Right cardiac atrium (tissue), 5 donors: ENCODE data around the gene MFAP3. TPM values are rescaled to one million over a fixed set of nuclear protein-coding genes. Genes with fewer than 3 reads are reported as not detected.
"Not testable (repeated sequence)": the region's sequence is repeated elsewhere in the genome, so short reads cannot be mapped to it uniquely, and the experiment has no call there.

Source experiments
- ATAC-seq, 2 donors: fragments of 200-7000 bp; cut with Tn5 transposase; one replicate each; pipeline versions ENCODE4 v1.8.0 to v1.9.1; 2020; ENCODE audit warnings: moderate library complexity in 2 of 2, mild to moderate bottlenecking in 1 of 2
- DNase-seq, 3 donors: peaks; one replicate each; pipeline ENCODE4 v3.0.0-alpha.2; 2020
- H3K27ac ChIP-seq: one replicate; pipeline ENCODE4 v1.5.1; 2013; ENCODE audit warnings: mild to moderate bottlenecking, low read length, control low read depth, moderate library complexity
- H3K27me3 ChIP-seq: one replicate; pipeline ENCODE4 v1.6.1; 2013; ENCODE audit not compliant: control insufficient read depth, insufficient read depth
- H3K4me1 ChIP-seq: one replicate; pipeline ENCODE4 v1.6.1; 2013; ENCODE audit warnings: low read length; ENCODE audit not compliant: control insufficient read depth, insufficient read depth
- H3K4me3 ChIP-seq: one replicate; pipeline ENCODE4 v1.5.1; 2013; ENCODE audit warnings: low read length, control low read depth
- H3K9me3 ChIP-seq: one replicate; pipeline ENCODE4 v1.6.1; 2013; ENCODE audit warnings: low read length; ENCODE audit not compliant: control insufficient read depth
- WGBS: extraction: QIAGEN DNeasy Blood & Tissue Kit; methylation state at CpG from one replicate; pipeline ENCODE4 v1.1.7; 2013; 5-methylcytosine and 5-hydroxymethylcytosine counted together
- intact Hi-C, 4 donors: fragments of 100-400 bp; cut with DNase I; formaldehyde crosslinking; loops; one replicate each; pipeline versions ENCODE4 v1.11.0 to v1.14.0; 2022 to 2023
- polyA plus RNA-seq: library from polyadenylated mRNA; stranded (reverse); fragments of 200-250 nt; gene quantifications from one replicate; pipeline ENCODE4 v1.2.3, GENCODE V29; 2013
- total RNA-seq, 4 donors: library from RNA; stranded (reverse); fragmentation: NEBNext Ultra II Directional; extraction: Animal tissue kit (Norgen Biotek cat#: 25700); gene quantifications; one replicate each; pipeline ENCODE4 v1.2.1, GENCODE V29; 2021
- donor health status: healthy with polysubstance abuse.
- donor health status: DM: no; HTN: yes; CAD: no.
- donor health status: DM: no; HTN: no; CAD: no.
- donor health status: DM: no; HTN: yes; CAD: no; lungs with severe emphysema.
- donor health status: DM: yes; HTN: yes; CAD: no.

MFAP3 gene
- total and polyA plus RNA-seq, 5 donors: 4.8 to 32.7 (median 29.3) TPM

DNA sequence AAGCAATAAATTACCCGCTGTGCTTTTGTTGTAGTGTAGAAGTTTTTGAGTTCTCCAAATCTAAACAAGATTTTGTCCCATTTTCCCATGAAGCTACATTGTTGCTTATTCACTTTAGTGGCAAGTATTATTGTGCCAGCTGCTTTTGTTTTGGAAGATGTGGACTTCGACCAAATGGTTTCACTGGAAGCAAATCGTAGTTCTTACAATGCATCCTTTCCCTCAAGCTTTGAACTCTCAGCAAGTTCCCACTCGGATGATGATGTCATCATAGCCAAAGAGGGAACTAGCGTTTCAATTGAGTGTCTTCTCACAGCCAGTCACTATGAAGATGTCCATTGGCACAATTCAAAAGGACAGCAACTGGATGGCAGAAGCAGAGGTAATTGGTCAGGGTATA lies 10.9 kb downstream of the MFAP3 start:
- Histone ChIP-seq H3K27me3 (no peaks in the 10 kb centered on the region), H3K27ac (no peak overlapping the region), H3K4me3 (no peak overlapping the region), H3K9me3 (no peaks in the 10 kb centered on the region), H3K4me1 (peaks cover 3% of the 10 kb centered on the region)
- intact Hi-C loops: no loop called here
- DNase-seq (no peak), ATAC-seq (no peak)
- WGBS: 77% methylated on average over 5 of the region's 5 CpGs

DNA sequence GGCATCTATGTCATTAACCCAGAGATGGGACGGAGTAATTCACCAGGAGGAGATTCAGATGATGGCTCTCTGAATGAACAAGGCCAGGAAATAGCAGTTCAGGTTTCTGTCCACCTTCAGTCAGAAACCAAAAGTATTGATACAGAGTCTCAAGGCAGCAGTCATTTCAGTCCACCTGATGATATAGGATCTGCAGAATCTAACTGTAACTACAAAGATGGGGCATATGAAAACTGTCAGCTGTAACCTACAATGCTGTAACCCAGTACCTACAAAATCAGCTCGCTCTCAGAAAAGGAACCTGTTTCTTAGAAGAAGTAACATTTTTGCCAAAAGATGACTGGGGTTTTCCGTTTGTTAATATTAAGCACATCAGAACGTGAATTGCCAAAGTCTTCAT lies 14.7 kb downstream of the MFAP3 start:
- intact Hi-C loops: no loop called here
- no peak for ATAC-seq
- DNase-seq: no peak
- H3K9me3 ChIP-seq: no peaks in the 10 kb centered on the region
- peaks cover 11% of the 10 kb centered on the region for H3K4me1 ChIP-seq
- H3K27ac ChIP-seq: no peak overlapping the region
- H3K4me3 ChIP-seq: no peak overlapping the region
- 90% methylated on average over 4 of the region's 4 CpGs for WGBS
- no peaks in the 10 kb centered on the region for H3K27me3 ChIP-seq

DNA sequence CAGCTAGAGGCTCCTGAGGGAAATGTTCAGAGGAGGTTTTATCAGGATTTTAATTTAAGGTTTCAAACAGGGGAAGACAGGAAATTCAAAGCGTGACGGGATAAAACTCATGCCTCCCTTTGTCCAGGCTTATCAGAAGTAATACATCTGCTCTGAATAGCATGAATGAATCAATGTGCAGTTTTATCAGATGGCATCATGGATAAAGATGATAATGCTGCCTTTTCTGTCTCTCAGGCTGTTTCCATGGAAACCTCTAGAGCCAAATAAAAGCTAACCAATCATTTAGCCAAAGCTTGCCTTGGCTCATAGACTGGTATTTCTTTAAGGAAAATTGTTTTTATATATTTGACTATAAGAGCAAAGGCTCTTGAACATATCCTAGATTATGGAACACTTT lies 16.4 kb downstream of the MFAP3 start:
- 74% methylated on average over 2 of the region's 2 CpGs for WGBS
- Histone ChIP-seq H3K4me1 (peaks cover 14% of the 10 kb centered on the region), H3K9me3 (no peaks in the 10 kb centered on the region), H3K27ac (no peak overlapping the region), H3K27me3 (no peaks in the 10 kb centered on the region), H3K4me3 (no peak overlapping the region)
- ATAC-seq: no peak
- intact Hi-C loops: no loop called here
- DNase-seq: no peak

DNA sequence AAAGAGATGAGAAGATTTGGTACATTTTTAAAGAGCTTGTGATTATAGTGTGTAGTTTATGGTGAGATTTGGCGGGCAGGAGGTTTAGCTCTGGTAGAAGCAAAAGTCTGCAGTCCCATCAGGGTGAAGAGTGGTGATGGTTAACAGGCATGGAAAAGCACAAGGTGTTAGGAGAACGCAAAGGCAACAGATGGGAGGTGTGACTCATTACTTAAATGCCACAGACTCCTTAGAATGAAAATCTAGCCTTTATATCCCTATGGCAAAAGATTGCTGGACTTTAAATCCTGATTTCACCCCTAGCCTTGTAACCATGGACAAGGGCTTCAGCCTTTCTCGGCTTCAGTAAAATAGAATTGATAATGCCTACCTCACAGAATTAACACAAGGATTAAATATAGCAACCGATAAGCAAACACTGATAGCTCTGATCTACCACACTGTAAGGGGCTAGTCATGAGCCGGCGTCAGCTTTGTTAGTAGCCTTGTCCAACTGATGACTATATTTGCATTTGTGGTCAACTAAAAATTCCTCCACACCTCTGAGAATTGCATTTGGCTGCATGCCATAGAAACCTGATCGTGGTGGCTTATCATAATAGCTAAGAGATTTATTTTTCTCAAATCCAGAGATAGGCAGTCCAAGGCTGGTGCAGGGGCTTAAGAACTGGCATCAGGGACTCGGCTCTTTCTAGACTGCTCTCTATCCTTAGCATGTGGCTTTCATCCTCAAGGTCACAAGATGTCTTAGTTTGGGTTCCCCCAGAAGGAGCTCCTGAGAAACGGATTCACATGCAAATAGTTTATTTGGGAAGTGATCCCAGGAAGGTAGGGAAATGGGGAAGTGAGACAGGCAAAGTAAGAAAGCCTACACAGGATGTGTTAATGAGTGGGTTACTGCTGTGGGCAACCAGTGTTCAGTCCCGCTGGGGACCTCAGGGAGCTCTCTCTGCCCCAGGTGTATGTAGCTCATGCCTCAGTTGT lies 19.6 kb downstream of the MFAP3 start:
- Histone ChIP-seq H3K27me3 (no peaks in the 10 kb centered on the region), H3K4me3 (no peak overlapping the region), H3K4me1 (peaks cover 14% of the 10 kb centered on the region), H3K27ac (peak overlapping the region; percentile 68), H3K9me3 (no peaks in the 10 kb centered on the region)
- ATAC-seq (peak; percentile 64 to 77), DNase-seq (no peak)
- intact Hi-C loops: no loop called here
- WGBS: 52% methylated on average over 10 of the region's 10 CpGs

DNA sequence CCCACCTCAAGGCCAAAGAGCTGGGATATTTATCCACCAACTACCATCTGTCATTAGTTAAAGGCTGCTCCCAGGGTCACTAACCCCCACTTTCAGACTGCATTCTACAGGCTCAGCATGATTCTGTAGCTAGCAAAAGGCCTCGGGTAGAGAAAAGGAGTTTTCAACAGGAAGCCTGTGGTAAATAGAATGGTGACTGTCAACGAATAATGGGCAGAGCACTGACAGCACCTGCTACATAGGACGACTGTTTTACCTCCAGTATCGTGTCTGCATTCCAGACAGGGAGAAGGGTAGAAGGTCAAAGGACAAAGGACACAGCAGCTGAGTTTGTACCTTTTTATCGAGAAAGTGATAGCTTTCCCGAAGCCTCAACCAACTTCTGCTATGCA lies 20.3 kb downstream of the MFAP3 start:
- Histone ChIP-seq H3K4me3 (no peak overlapping the region), H3K9me3 (no peaks in the 10 kb centered on the region), H3K27me3 (no peaks in the 10 kb centered on the region), H3K27ac (peak overlapping the region; percentile 58), H3K4me1 (peaks cover 14% of the 10 kb centered on the region)
- no peak for DNase-seq
- intact Hi-C loops: no loop called here
- WGBS: 49% methylated on average over 6 of the region's 6 CpGs
- ATAC-seq: peak in 1 of 2 donors; percentile 12

DNA sequence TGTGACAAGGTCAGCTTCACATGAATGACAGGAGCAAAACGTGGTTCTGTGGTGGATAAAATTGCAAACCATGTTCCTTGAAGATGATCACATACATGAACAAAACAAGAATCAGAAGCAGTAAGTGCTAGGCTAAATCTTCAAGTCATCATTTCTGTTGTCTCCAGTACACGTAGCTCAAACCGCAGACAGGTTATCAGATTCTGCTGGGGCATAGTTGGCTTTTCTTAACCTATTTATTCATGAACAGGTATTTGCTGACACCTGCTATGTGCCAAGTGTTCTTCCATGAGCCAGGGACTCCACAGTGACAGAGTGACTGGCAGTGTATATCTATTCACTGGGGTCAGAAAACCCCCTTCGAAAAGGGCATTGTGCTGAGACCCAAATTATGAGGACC lies 20.8 kb downstream of the MFAP3 start:
- intact Hi-C loops: no loop called here
- no peak for ATAC-seq

DNA sequence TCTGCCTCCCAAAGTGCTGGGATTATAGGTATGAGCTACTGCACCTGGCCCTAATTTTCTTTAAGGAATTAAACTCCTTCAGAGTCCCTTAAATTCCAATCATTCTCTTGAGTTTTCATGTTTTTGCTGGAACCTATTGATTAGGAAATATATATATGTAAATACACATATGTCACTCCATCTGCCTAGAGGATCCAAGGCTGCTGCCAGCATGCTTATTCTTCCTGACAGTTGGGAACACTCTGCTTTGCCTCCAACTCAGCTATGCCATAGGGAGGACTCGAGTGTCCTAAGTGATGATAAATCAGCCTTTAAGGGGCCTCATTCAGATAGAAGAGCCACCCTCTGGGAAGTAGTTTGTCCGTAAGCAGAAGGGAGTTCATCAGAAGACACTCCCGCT lies 21.8 kb downstream of the MFAP3 start:
- H3K27me3 ChIP-seq: no peaks in the 10 kb centered on the region
- DNase-seq: no peak
- 85% methylated on average over 3 of the region's 3 CpGs for WGBS
- H3K27ac ChIP-seq: no peak overlapping the region
- no peak overlapping the region for H3K4me3 ChIP-seq
- H3K4me1 ChIP-seq: peaks cover 12% of the 10 kb centered on the region
- no peaks in the 10 kb centered on the region for H3K9me3 ChIP-seq
- intact Hi-C loops: no loop called here
- ATAC-seq: no peak

More for the DNA sequence above, 20.8 kb downstream of the MFAP3 start:
- Histone ChIP-seq H3K9me3 (no peaks in the 10 kb centered on the region), H3K27ac (no peak overlapping the region), H3K27me3 (no peaks in the 10 kb centered on the region), H3K4me1 (peaks cover 14% of the 10 kb centered on the region), H3K4me3 (no peak overlapping the region)
- no peak for DNase-seq
- 80% methylated on average over 4 of the region's 4 CpGs for WGBS

DNA sequence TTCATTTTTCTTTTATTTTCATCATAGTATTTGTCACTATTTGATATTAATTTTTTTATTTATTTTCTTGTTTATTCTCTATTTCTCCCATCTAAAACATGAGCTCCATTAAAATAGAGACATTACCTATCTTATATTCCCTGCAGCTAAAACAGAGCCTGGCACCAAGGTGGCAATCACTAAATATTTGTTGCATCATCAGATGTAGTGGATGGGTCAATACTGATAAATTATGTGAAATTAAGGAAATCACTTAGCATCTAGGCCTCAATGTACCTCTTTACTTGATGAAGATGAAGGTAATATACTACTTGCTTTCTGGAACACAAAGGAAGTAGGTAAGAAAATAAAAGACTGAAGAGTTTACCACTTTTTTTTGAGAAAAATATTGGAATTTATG lies 24.6 kb downstream of the MFAP3 start:
- Histone ChIP-seq H3K27me3 (no peaks in the 10 kb centered on the region), H3K9me3 (no peaks in the 10 kb centered on the region), H3K4me3 (no peak overlapping the region), H3K27ac (no peak overlapping the region), H3K4me1 (peaks cover 3% of the 10 kb centered on the region)
- no peak for DNase-seq
- intact Hi-C loops: no loop called here
- ATAC-seq: no peak

DNA sequence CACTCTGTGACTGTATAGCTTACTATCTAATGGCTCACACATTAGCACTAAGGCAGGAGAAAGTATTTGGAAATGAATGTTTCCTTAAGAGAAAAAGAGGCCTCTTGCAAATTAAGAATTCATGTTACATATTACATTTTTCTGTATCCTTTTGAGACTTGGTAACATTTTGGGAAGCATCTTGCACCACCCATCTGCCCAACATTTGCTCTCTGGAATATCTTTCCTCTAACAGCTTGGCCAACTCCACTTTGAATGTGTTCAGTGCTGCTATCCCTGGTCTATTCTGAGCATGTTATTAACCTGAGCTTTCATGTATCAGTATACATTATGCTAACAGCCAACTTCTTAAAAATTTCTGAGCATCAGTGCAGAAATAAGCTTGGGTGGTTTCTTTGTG lies 27.2 kb downstream of the MFAP3 start:
- no peaks in the 10 kb centered on the region for H3K27me3 ChIP-seq
- intact Hi-C loops: no loop called here
- no peaks in the 10 kb centered on the region for H3K4me1 ChIP-seq
- no peak overlapping the region for H3K4me3 ChIP-seq
- ATAC-seq: no peak
- H3K27ac ChIP-seq: no peak overlapping the region
- H3K9me3 ChIP-seq: no peaks in the 10 kb centered on the region
- no peak for DNase-seq

DNA sequence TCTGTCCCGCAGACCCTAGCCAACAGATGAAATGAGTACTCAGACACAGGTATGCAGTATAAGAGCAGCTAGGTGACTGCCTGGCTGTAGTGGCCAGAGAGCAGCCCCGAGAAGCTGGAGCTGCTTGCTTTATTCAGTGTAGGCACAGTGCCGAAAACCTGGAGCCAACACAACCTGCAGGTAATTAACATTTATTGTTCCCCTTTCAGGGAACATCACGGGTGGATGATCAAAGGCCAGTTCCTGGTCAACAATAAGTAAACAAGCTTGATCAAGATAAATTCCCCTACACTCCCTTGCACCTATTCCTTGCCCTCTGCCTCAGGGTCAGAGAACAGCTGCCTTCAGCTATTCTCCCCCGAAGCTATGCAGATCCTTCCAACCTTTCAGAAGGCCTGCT lies 31.1 kb downstream of the MFAP3 start:
- 89% methylated on average over 5 of the region's 5 CpGs for WGBS
- H3K27me3 ChIP-seq, ATAC-seq, H3K27ac ChIP-seq, H3K9me3 ChIP-seq, H3K4me3 ChIP-seq, H3K4me1 ChIP-seq, DNase-seq: not testable (repeated sequence)
- intact Hi-C loops: loop anchor here (5.0 to 10.0 kb wide), 5 partner anchors 107 to 337 kb away; no protein-coding TSS in a partner anchor

DNA sequence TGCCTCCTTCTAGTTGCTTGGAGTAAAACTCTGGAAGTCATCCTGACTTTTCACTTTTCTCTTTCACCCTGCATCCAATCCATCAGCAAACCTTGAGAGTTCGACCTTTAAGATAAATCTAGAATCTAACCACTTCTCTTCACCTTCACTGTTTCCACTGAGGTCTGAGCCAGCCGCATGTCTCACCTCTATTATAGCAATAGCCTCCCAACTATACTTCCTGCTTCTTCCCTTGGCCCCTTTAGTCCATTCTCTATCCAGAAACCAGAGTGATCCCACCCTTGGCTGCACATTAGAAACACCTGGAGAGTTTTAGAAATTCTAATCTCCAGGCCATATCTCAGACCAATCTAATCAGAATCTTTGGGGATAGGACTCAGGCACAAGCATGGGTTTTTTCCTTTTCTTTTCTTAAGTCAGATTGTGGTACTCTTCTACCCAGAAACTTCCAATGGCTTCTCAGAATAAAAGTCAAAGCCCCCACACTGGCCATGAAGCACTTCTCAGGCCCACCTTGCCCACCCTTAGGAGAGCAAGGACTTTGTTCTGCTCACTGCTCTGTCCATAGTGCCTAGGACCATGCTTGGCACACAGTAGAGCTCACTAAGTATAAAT lies 33.1 kb downstream of the MFAP3 start:
- Histone ChIP-seq H3K4me1 (no peaks in the 10 kb centered on the region), H3K27ac (no peak overlapping the region), H3K27me3 (no peaks in the 10 kb centered on the region), H3K9me3 (no peaks in the 10 kb centered on the region), H3K4me3 (no peak overlapping the region)
- intact Hi-C loops: loop anchor here (2.0 to 10.0 kb wide), 7 partner anchors 105 to 335 kb away; no protein-coding TSS in a partner anchor
- no peak for DNase-seq
- WGBS: 61% methylated on average over 2 of the region's 2 CpGs
- ATAC-seq: no peak
